WTC11 (cell line): ENCODE data around the gene COL4A2. TPM values are rescaled to one million over a fixed set of nuclear protein-coding genes. Genes with fewer than 3 reads are reported as not detected.

ENCODE experiments used
- ATAC-seq: fragments of 200-7000 bp; cut with Tn5 transposase; 2 replicates; pipeline ENCODE4 v1.10.0; 2021; ENCODE audit warnings: mild to moderate bottlenecking, moderate library complexity
- CTCF ChIA-PET: fragments of 300-600 bp; sonication (Branson Sonifier 250); formaldehyde crosslinking; loops from one replicate; lab custom pipeline; 2021; ENCODE audit warnings: antibody characterized with exemption; lab: Charles Lee
- POLR2A ChIA-PET: fragments of 350-600 bp; sonication (Branson Sonifier 250); formaldehyde crosslinking; loops from one replicate; lab custom pipeline; 2021; ENCODE audit warnings: antibody characterized with exemption; lab: Charles Lee
- DNase-seq: peaks from one replicate; pipeline ENCODE4 v3.0.0; 2021; ENCODE audit warnings: low spot score
- H3K27ac Mint-ChIP-seq: 2 replicates; pipeline ENCODE4 v1.8.0; 2021; ENCODE audit warnings: mixed read lengths
- H3K27me3 Mint-ChIP-seq: 2 replicates; pipeline ENCODE4 v1.8.0; 2021; ENCODE audit warnings: low read depth, mild to moderate bottlenecking, moderate library complexity, mixed read lengths
- H3K36me3 Mint-ChIP-seq: 2 replicates; pipeline ENCODE4 v1.8.0; 2021; ENCODE audit warnings: mixed read lengths
- H3K4me1 Mint-ChIP-seq: 2 replicates; pipeline ENCODE4 v1.8.0; 2022; ENCODE audit warnings: mixed read lengths
- H3K4me3 Mint-ChIP-seq: 2 replicates; pipeline ENCODE4 v1.8.0; 2021; ENCODE audit warnings: mild to moderate bottlenecking, moderate library complexity, mixed read lengths
- H3K9me3 Mint-ChIP-seq: 2 replicates; pipeline ENCODE4 v1.8.0; 2021; ENCODE audit warnings: mixed read lengths
- CBFB ChIP-seq: sonication (generic); formaldehyde crosslinking; IDR thresholded peaks from 2 replicates; pipeline ENCODE4 v1.8.1; 2022; ENCODE audit warnings: mild to moderate bottlenecking, low read depth, missing genetic modification reagents
- GABPB1 ChIP-seq: sonication (generic); formaldehyde crosslinking; IDR thresholded peaks from 2 replicates; pipeline ENCODE4 v1.8.1; 2023; ENCODE audit warnings: mild to moderate bottlenecking, missing genetic modification reagents
- MXD4 ChIP-seq: fragments of 250-450 bp; sonication (Bioruptor Pico); IDR thresholded peaks from 2 replicates; pipeline ENCODE4 v1.8.0; 2021; ENCODE audit warnings: mild to moderate bottlenecking, moderate library complexity, borderline replicate concordance
- RORB ChIP-seq: fragments of 250-450 bp; sonication (Bioruptor Pico); IDR thresholded peaks from 2 replicates; pipeline ENCODE4 v1.9.0; 2021; ENCODE audit warnings: mild to moderate bottlenecking
- SMAD4 ChIP-seq: sonication (generic); formaldehyde crosslinking; IDR thresholded peaks from 2 replicates; pipeline ENCODE4 v1.8.0; 2022; ENCODE audit warnings: mild to moderate bottlenecking, missing genetic modification reagents
- SP1 ChIP-seq: sonication (generic); formaldehyde crosslinking; conservative IDR thresholded peaks from 2 replicates; pipeline ENCODE4 v1.8.1; 2022; ENCODE audit warnings: missing genetic modification reagents
- TEAD1 ChIP-seq: sonication (generic); formaldehyde crosslinking; IDR thresholded peaks from 2 replicates; pipeline ENCODE4 v1.8.0; 2022; ENCODE audit warnings: mild to moderate bottlenecking, missing genetic modification reagents
- TP53 ChIP-seq: sonication (generic); formaldehyde crosslinking; IDR thresholded peaks from 2 replicates; pipeline ENCODE4 v1.8.1; 2023; ENCODE audit warnings: mild to moderate bottlenecking, missing genetic modification reagents
- ZNF263 ChIP-seq: sonication (generic); formaldehyde crosslinking; IDR thresholded peaks from 2 replicates; pipeline ENCODE4 v1.8.1; 2022; ENCODE audit warnings: low read depth, mild to moderate bottlenecking, moderate library complexity, missing genetic modification reagents
- ZNF416 ChIP-seq: fragments of 250-450 bp; sonication (Bioruptor Pico); IDR thresholded peaks from 2 replicates; pipeline ENCODE4 v1.9.0; 2021; ENCODE audit warnings: mild to moderate bottlenecking, inconsistent platforms
- ZNF423 ChIP-seq: fragments of 250-450 bp; sonication (Bioruptor Pico); IDR thresholded peaks from 2 replicates; pipeline ENCODE4 v2.1.2; 2022; ENCODE audit warnings: mild to moderate bottlenecking, moderate library complexity
- ZNF671 ChIP-seq: fragments of 250-450 bp; sonication (Bioruptor Pico); IDR thresholded peaks from 2 replicates; pipeline ENCODE4 v1.8.0; 2021; ENCODE audit warnings: mild to moderate bottlenecking
- total RNA-seq: library from RNA; stranded (reverse); gene quantifications from 3 replicates; pipeline ENCODE4 v1.2.3, GENCODE V29; 2021
- TF ChIP-seq, protein P1 (sequence below): sonication (generic); formaldehyde crosslinking; conservative IDR thresholded peaks from 2 replicates; pipeline ENCODE4 v1.8.1; 2023; ENCODE audit warnings: mild to moderate bottlenecking, low read depth, missing genetic modification reagents, moderate library complexity
- TF ChIP-seq, protein P2 (sequence below): fragments of 250-450 bp; sonication (Bioruptor Pico); IDR thresholded peaks from 2 replicates; pipeline ENCODE4 v2.1.2; 2022; ENCODE audit warnings: mild to moderate bottlenecking, moderate library complexity
- TF ChIP-seq, protein P3 (sequence below): fragments of 250-450 bp; sonication (Bioruptor Pico); IDR thresholded peaks from 2 replicates; pipeline ENCODE4 v1.9.0; 2021; ENCODE audit warnings: mild to moderate bottlenecking, borderline replicate concordance
- TF ChIP-seq, protein P4 (sequence below): sonication (generic); formaldehyde crosslinking; IDR thresholded peaks from 2 replicates; pipeline ENCODE4 v1.8.1; 2022; ENCODE audit warnings: mild to moderate bottlenecking, moderate library complexity, missing genetic modification reagents
- TF ChIP-seq, protein P5 (sequence below): sonication (generic); formaldehyde crosslinking; IDR thresholded peaks from 2 replicates; pipeline ENCODE4 v1.8.1; 2023; ENCODE audit warnings: mild to moderate bottlenecking, missing genetic modification reagents, moderate library complexity
- TF ChIP-seq, protein P6 (sequence below): fragments of 250-450 bp; sonication (Bioruptor Pico); IDR thresholded peaks from 2 replicates; pipeline ENCODE4 v1.9.0; 2021; ENCODE audit warnings: mild to moderate bottlenecking

The COL4A2 gene
- total RNA-seq, 1 experiment from 2014 or later: 109 TPM

DNA sequence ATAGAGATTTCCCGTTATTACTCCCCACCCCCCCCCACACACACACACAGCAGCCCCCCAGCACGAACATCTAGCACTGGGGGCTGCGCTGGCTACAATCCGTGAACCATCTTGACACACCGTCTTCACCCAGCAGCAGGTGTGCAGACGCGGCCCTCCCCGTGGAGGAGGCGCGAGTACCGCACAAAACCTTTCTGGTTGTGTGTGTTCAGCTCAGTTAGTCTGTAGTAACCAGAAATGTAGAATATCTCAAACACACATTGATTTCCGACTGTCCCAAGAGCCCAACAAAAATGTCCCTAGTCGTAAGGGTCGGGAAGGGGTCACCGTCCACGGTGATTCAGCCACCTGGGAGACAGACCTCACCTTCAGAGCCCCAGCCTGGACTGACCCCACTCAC lies 131.7 kb downstream of the COL4A2 start (continued):
- no peak for TF ChIP-seq SP1 (CRISPR knock-in tag)
- TF ChIP-seq, all 79 proteins: peak for 0

DNA sequence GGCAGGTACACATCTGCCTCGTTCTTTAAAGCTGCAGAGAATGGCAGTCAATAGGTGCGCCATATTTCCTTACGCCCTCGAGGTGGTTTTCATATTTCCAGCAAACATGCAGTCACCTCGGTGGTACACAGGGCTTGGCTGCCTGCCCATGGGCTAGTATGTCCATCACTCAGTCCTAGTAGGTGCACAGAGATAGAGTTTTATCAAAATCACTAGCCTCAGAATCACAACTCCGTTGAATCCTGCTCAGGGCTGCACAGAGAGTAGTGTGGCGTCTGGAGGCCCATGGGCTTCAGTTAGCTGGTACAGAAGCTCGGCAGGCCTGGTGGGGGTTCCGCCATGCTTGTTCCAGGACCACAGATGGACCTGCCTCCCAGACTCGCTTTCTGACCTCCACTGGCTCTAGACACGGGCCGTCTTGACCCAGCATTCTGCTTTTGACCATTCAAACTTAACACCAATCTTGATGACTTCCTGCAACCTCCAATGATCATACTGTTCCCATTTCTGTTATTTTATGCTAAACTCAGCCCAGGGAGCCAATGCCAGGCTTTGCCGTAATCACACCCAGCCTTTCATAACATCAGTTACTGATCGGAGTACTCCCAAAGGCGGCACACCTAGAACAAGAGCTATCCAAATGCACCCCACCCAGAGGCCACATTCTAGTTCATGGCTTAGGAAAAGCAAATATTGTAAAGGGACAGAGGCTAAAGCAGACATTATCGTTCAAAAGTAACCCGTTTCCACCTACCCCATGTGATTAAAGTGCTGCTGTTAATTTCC lies 134.1 kb downstream of the COL4A2 start:
- Mint-ChIP-seq H3K36me3 (peaks cover 23% of the 10 kb centered on the region), H3K27me3 (no peaks in the 10 kb centered on the region), H3K4me3 (no peak overlapping the region), H3K4me1 (peaks cover 2% of the 10 kb centered on the region; the same call in 1 of the 2 replicates), H3K9me3 (no peaks in the 10 kb centered on the region), H3K27ac (no peak overlapping the region)
- ATAC-seq (no peak), DNase-seq (no peak)
- CTCF ChIA-PET: no interaction called here
- TF ChIP-seq, protein P1, sequence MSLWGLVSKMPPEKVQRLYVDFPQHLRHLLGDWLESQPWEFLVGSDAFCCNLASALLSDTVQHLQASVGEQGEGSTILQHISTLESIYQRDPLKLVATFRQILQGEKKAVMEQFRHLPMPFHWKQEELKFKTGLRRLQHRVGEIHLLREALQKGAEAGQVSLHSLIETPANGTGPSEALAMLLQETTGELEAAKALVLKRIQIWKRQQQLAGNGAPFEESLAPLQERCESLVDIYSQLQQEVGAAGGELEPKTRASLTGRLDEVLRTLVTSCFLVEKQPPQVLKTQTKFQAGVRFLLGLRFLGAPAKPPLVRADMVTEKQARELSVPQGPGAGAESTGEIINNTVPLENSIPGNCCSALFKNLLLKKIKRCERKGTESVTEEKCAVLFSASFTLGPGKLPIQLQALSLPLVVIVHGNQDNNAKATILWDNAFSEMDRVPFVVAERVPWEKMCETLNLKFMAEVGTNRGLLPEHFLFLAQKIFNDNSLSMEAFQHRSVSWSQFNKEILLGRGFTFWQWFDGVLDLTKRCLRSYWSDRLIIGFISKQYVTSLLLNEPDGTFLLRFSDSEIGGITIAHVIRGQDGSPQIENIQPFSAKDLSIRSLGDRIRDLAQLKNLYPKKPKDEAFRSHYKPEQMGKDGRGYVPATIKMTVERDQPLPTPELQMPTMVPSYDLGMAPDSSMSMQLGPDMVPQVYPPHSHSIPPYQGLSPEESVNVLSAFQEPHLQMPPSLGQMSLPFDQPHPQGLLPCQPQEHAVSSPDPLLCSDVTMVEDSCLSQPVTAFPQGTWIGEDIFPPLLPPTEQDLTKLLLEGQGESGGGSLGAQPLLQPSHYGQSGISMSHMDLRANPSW (CRISPR knock-in tag): no peak
- no peak for TF ChIP-seq TEAD1 (CRISPR knock-in tag)
- no peak for TF ChIP-seq ZNF263 (CRISPR knock-in tag)
- no peak for TF ChIP-seq MXD4 (CRISPR knock-in tag)
- TF ChIP-seq, protein P2, sequence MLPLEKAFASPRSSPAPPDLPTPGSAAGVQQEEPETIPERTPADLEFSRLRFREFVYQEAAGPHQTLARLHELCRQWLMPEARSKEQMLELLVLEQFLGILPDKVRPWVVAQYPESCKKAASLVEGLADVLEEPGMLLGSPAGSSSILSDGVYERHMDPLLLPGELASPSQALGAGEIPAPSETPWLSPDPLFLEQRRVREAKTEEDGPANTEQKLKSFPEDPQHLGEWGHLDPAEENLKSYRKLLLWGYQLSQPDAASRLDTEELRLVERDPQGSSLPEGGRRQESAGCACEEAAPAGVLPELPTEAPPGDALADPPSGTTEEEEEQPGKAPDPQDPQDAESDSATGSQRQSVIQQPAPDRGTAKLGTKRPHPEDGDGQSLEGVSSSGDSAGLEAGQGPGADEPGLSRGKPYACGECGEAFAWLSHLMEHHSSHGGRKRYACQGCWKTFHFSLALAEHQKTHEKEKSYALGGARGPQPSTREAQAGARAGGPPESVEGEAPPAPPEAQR (CRISPR knock-in tag): no peak
- no peak for TF ChIP-seq SMAD4 (CRISPR knock-in tag)
- TF ChIP-seq, protein P3, sequence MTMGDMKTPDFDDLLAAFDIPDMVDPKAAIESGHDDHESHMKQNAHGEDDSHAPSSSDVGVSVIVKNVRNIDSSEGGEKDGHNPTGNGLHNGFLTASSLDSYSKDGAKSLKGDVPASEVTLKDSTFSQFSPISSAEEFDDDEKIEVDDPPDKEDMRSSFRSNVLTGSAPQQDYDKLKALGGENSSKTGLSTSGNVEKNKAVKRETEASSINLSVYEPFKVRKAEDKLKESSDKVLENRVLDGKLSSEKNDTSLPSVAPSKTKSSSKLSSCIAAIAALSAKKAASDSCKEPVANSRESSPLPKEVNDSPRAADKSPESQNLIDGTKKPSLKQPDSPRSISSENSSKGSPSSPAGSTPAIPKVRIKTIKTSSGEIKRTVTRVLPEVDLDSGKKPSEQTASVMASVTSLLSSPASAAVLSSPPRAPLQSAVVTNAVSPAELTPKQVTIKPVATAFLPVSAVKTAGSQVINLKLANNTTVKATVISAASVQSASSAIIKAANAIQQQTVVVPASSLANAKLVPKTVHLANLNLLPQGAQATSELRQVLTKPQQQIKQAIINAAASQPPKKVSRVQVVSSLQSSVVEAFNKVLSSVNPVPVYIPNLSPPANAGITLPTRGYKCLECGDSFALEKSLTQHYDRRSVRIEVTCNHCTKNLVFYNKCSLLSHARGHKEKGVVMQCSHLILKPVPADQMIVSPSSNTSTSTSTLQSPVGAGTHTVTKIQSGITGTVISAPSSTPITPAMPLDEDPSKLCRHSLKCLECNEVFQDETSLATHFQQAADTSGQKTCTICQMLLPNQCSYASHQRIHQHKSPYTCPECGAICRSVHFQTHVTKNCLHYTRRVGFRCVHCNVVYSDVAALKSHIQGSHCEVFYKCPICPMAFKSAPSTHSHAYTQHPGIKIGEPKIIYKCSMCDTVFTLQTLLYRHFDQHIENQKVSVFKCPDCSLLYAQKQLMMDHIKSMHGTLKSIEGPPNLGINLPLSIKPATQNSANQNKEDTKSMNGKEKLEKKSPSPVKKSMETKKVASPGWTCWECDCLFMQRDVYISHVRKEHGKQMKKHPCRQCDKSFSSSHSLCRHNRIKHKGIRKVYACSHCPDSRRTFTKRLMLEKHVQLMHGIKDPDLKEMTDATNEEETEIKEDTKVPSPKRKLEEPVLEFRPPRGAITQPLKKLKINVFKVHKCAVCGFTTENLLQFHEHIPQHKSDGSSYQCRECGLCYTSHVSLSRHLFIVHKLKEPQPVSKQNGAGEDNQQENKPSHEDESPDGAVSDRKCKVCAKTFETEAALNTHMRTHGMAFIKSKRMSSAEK: no peak
- POLR2A ChIA-PET: no interaction called here

DNA sequence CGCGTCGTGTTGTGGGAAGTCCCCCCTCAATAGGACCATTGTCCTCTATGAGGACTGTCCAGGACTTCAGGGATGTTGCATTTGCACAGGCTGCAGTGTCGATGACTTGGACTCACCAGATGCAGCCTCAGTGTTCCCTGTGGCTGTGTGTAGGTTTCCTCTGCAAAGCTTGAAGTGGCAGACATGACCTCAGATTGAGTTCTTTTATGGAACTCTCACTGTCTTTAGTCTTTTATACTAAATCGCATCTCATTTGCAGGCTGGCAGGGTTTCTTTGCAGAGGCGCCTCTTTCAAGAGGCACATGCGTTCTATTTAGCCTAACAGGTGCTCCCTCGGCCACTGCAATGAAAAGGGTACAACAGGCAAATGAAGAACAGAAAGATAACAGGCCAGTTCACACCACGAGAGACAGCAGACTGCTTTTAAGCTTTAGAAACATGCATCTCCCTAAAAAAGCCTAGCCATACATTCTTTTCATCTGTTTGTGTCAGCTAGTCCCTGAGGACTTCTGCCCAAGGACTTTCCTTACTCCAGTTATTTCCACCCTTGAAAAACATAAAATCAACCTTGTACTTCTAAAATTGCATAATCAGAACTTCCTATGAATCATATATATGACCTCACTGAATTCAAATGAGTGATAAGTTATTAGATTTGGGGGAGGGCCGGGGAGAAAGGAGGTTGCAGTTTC lies 136.0 kb downstream of the COL4A2 start:
- Mint-ChIP-seq H3K27me3 (no peaks in the 10 kb centered on the region), H3K36me3 (peaks cover 20% of the 10 kb centered on the region), H3K4me3 (no peak overlapping the region), H3K4me1 (peaks cover 11% of the 10 kb centered on the region), H3K9me3 (no peaks in the 10 kb centered on the region), H3K27ac (no peak overlapping the region)
- no peak for ATAC-seq
- ChIA-PET POLR2A (no interaction called here), CTCF (interaction anchor here (1.1 to 2.0 kb wide), 3 partner anchors 13 to 196 kb away, joined by 3 to 16 read pairs (median 4); no protein-coding TSS in a partner anchor)
- no peak for DNase-seq
- TF ChIP-seq RORB (CRISPR knock-in tag): no peak
- TF ChIP-seq CBFB: no peak
- TF ChIP-seq TP53 (CRISPR knock-in tag): no peak
- TF ChIP-seq, protein P4, sequence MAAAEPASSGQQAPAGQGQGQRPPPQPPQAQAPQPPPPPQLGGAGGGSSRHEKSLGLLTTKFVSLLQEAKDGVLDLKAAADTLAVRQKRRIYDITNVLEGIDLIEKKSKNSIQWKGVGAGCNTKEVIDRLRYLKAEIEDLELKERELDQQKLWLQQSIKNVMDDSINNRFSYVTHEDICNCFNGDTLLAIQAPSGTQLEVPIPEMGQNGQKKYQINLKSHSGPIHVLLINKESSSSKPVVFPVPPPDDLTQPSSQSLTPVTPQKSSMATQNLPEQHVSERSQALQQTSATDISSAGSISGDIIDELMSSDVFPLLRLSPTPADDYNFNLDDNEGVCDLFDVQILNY (CRISPR knock-in tag): no peak
- TF ChIP-seq, protein P5, sequence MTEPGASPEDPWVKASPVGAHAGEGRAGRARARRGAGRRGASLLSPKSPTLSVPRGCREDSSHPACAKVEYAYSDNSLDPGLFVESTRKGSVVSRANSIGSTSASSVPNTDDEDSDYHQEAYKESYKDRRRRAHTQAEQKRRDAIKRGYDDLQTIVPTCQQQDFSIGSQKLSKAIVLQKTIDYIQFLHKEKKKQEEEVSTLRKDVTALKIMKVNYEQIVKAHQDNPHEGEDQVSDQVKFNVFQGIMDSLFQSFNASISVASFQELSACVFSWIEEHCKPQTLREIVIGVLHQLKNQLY (CRISPR knock-in tag): no peak
- no peak for TF ChIP-seq ZNF671
- TF ChIP-seq, protein P6, sequence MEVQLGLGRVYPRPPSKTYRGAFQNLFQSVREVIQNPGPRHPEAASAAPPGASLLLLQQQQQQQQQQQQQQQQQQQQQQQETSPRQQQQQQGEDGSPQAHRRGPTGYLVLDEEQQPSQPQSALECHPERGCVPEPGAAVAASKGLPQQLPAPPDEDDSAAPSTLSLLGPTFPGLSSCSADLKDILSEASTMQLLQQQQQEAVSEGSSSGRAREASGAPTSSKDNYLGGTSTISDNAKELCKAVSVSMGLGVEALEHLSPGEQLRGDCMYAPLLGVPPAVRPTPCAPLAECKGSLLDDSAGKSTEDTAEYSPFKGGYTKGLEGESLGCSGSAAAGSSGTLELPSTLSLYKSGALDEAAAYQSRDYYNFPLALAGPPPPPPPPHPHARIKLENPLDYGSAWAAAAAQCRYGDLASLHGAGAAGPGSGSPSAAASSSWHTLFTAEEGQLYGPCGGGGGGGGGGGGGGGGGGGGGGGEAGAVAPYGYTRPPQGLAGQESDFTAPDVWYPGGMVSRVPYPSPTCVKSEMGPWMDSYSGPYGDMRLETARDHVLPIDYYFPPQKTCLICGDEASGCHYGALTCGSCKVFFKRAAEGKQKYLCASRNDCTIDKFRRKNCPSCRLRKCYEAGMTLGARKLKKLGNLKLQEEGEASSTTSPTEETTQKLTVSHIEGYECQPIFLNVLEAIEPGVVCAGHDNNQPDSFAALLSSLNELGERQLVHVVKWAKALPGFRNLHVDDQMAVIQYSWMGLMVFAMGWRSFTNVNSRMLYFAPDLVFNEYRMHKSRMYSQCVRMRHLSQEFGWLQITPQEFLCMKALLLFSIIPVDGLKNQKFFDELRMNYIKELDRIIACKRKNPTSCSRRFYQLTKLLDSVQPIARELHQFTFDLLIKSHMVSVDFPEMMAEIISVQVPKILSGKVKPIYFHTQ (CRISPR knock-in tag): no peak
- TF ChIP-seq ZNF416: no peak
- TF ChIP-seq ZNF263 (CRISPR knock-in tag): no peak
- no peak for TF ChIP-seq GABPB1 (CRISPR knock-in tag)
- TF ChIP-seq ZNF423: no peak
